ENCODE data around the gene UTS2. TPM values are rescaled to one million over a fixed set of nuclear protein-coding genes. Genes with fewer than 3 reads are reported as not detected.

The UTS2 gene
- total RNA-seq, 1 donor from 2014 or later = not detected

DNA sequence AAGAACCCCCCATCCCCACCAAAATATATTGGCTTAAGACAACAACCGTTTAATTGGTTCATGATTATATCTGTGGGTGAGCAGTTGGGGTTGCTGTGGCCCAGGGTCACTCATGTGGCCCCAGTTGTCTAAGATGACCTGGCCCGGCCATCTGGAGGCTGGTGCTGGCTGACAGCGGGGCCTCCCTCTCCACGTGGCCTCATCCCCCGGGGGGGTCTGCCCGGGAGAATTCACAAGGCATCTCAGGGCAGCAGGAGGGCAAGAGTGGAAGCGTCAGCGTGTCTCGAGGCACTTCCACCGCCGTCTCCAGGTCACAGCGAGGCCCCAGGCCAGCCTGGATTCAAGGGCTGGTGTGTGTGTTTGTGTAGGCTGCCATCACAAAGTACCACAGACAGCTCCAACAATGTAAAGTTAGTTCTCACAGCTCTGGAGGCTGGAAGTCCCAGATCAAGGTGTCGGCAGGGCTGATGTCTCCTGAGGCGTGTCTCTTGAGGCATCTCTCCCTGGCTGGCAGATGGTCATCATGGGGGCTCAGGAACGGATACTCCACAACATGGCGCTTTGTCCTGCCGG, 11.0 kb upstream of the UTS2 start:
- DNase-seq (ENCODE audit: extremely low read depth, low read depth, low spot score) = no peak

- no peak for DNase-seq (ENCODE audit: extremely low read depth, low read depth, low spot score)
These were observed 9.6 kb upstream of the UTS2 start for GRCh38 chr1:7862211-7863060.

- DNase-seq (ENCODE audit: extremely low read depth, low read depth, low spot score) = no peak
These were observed 8.6 kb upstream of the UTS2 start for GRCh38 chr1:7861452-7861851.

- no peak for DNase-seq (ENCODE audit: extremely low read depth, low read depth, low spot score)
These were observed 7.3 kb upstream of the UTS2 start for GRCh38 chr1:7860130-7860529.

DNA sequence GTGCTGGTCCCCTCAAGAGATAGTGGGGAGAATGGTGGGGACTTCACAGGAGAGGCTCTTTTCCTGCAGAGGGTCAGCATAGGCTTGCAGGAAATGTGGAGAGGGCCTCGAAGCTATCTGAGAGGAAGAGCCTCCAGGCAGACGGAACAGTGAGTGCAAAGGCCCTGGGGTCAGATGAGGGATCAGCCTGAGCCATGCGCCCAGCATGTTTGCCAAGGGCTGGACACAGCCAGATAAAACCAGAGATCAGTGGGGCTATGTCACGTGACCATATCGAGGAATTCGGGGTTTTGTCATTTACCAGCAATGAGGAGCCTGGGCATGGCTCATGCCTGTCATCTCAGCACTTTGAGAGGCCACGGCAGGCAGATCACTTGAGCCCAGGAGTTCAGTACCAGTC, 6.5 kb upstream of the UTS2 start:
- no peak for DNase-seq (ENCODE audit: extremely low read depth, low read depth, low spot score)

DNA sequence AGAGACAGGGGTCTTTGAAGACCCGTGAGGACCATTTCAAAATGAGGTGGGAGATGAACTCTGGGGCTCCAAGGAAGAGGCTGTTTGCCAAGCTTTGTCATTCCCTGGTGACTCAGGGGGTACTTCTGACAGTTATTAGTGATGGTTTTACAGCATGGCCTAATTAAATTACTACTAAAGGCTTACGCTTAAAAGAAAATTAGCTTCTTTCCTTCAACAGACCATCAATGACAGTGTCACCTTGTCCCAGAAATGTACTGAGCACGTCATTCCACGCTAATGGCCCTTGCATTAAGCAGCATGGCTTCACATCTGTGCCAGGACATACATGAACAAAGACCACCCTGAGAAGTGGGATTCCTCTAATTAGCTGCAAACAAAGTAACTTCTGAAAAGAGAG, 5.1 kb upstream of the UTS2 start:
- no peak for DNase-seq (ENCODE audit: extremely low read depth, low read depth, low spot score)

DNA sequence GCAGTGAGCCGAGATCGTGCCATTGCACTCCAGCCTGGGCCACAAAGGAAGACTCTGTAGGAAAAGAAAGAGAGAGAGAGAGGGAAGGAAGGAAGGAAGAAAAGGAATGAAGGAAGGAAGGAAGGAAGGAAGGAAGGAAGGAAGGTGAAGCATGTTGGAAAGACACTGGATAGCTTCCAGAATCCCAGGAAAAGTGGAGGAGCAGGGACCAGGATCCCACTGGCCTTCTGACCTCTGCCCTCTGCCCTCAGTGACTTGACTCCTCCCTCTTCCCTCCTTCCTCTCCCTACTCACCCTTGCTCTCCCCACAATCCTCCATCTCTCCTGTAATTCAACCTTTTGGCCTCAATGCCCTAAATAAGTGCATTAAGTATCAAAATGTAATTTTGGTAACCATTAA, 4.1 kb upstream of the UTS2 start:
- no peak for DNase-seq (ENCODE audit: extremely low read depth, low read depth, low spot score)

DNA sequence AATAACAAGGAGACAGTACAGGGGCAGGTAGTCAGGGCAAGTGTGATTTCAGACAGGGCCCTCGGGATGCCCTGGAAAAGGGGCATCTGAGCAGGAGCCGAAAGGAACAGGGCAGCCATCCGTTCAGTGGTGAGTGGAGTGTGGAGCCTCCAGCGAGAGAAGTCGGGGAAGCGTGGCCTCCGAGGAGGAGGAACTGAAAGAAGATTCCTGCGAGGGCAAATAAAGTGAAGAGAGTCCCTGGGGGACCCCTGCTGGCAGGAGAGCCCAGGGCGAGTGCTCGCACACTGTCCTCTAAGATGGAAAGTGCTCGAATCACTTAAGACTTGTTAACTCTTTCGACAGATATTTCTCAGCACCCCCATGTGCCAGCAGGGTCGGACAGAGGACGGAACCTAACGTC, 3.5 kb upstream of the UTS2 start:
- no peak for DNase-seq (ENCODE audit: extremely low read depth, low read depth, low spot score)

GRCh38 chr1:7853684-7854026, 790 bp upstream of the UTS2 start:
- no peak for DNase-seq (ENCODE audit: extremely low read depth, low read depth, low spot score)

- DNase-seq (ENCODE audit: extremely low read depth, low read depth, low spot score) = no peak
These were observed 2.1 kb downstream of the UTS2 start for GRCh38 chr1:7850786-7851185.

DNA sequence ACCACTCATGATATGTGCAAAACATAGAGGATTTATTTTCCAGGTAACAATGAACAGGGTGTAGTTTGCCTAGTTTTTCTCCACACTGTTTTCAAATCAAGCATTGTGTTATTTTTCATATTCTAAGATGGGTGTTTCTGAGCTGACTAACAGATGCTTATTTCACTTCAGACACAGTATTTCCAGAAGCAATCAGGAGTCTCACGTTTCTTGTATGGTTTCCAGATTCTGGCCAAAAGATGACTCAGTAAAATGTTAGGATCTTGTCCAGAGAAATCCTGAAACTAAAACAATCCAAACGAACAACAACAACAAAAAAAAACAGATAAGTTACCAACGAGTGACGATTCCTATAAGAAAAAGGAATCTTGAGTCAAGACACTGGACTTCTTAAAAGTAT, 5.3 kb downstream of the UTS2 start:
- no peak for DNase-seq (ENCODE audit: extremely low read depth, low read depth, low spot score)

DNA sequence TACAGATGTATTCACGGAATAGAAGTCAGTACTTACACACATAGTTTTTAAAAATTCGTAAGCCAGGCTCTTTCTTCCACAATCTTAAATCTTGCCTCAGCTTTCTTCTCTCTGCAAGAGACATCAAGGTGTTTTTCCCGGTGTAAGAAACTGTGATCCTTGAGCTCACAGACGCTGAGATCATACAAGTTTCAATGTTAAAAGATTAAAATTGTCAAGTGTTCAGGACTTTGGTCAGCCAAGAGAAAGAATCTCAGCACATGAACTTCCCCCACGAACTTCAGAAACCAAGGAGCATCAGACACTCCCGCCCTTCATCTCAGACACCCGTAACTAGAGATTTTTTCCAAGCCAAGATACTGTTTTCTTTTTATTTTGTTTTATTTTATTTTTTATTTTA, 6.2 kb downstream of the UTS2 start:
- DNase-seq (ENCODE audit: extremely low read depth, low read depth, low spot score) = no peak

DNA sequence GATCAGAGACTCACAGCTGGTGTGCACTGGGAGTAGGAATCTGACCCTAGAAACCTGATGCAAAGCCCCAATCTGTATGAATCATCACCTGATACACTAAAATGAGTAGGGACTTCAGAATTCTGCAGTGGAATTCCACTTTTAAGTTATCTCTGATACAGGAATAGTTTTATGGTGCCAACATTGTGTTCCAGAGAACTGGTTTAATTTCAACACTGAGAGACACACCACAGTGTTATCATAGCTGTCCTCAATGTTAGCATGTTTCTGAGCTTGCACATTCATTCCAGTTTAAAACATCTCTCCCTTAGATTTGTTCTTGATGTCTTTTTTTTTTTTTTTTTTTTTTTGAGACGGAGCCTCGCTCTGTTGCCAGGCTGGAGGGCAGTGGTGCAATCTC, 7.1 kb downstream of the UTS2 start:
- DNase-seq (ENCODE audit: extremely low read depth, low read depth, low spot score) = no peak

GRCh38 chr1:7842517-7842916, 10.3 kb downstream of the UTS2 start:
- no peak for DNase-seq (ENCODE audit: extremely low read depth, low read depth, low spot score)

GRCh38 chr1:7839526-7839925, 13.3 kb downstream of the UTS2 start:
- no peak for DNase-seq (ENCODE audit: extremely low read depth, low read depth, low spot score)

DNA sequence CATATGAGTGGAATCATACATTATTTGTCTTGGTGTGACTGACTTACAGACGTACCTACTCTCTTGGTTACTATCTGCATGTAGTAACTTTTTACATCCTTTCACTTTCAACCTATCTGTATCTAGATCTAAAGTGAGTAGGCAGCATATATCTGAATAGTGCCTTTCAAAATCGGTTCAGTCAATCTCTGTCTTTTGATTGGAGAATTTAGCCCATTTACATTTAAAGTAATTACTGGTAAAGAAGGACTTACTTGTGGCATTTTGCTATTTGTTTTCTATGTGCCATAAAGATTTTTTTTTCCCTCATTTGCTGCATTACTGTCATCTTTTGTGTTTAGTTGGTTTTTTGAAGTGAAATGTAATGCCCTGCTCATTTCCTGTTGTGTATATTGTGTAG, 14.2 kb downstream of the UTS2 start:
- DNase-seq (ENCODE audit: extremely low read depth, low read depth, low spot score) = no peak

DNA sequence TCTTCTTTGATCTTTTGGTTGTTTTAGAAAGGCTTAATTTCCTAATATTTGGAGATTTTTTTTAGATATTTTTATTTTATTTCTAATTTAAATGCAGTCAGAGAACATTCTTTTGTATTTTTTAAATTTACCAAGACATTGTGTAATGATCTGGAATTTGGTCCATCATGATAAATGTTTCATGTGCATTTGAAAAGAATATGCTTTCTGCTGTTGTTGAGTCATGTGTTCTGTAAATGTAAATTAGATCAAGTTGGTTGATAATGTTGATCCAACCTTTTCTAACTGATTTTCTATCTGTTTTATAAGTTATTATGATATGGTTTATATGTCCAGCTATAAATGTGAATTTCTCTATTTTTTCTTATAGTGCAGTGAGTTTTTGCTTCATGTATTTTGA, 19.8 kb downstream of the UTS2 start:
- DNase-seq (ENCODE audit: extremely low read depth, low read depth, low spot score) = no peak

- no peak for DNase-seq (ENCODE audit: extremely low read depth, low read depth, low spot score)
These were observed 21.4 kb downstream of the UTS2 start for GRCh38 chr1:7831458-7831857.

- DNase-seq (ENCODE audit: extremely low read depth, low read depth, low spot score) = no peak
These were observed 25.5 kb downstream of the UTS2 start for GRCh38 chr1:7827126-7827955.

DNA sequence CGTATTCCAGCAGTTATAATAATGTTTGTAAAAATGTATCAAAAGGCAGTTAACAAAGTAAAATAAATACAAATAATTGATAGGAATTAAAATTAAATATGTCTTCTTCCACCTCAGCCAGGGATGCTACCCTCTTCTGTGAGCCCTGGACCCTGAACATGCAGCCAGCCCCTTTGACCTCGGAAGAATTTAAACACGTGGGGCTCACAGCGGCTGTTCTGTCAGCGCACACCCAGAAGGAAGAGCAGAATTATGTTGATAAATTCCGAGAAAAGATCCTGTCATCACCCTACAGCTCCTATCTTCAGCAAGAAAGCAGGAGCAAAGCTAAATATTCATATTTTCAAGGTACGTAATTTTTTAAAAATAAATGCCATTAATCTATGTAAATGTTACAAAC, 26.5 kb downstream of the UTS2 start:
- no peak for DNase-seq (ENCODE audit: extremely low read depth, low read depth, low spot score)

GRCh38 chr1:7824701-7825100, 28.2 kb downstream of the UTS2 start:
- no peak for DNase-seq (ENCODE audit: extremely low read depth, low read depth, low spot score)

DNA sequence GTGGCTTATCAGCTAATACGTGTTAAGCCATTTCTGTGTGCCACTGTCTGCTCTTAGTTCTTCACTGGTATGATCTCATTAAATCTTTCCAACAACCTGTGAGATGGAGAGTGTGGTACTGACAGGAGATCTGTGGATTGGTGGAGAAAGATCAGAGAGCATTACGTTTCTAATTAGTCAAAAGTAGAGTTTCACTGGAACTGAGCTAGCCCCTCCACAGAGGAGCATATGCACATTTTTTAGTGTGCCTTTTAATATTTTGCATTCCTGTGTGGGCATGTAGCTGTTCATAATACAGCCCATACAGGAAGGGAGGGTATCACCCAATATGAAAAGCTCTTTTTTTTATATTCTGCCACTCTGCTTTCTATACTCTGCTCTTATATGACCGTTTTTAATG, 31.6 kb downstream of the UTS2 start:
- no peak for DNase-seq (ENCODE audit: extremely low read depth, low read depth, low spot score)

Measured in glomerular endothelial cell (primary cell).